ENCODE results near the gene PLXNB1. TPM values are rescaled to one million over a fixed set of nuclear protein-coding genes. Genes with fewer than 3 reads are reported as not detected.
"Not testable (repeated sequence)": the region's sequence is repeated elsewhere in the genome, so short reads cannot be mapped to it uniquely, and the experiment has no call there.

The PLXNB1 gene
- total and polyA plus RNA-seq, 12 donors: 3.4 to 115 (median 13.7) TPM

DNA sequence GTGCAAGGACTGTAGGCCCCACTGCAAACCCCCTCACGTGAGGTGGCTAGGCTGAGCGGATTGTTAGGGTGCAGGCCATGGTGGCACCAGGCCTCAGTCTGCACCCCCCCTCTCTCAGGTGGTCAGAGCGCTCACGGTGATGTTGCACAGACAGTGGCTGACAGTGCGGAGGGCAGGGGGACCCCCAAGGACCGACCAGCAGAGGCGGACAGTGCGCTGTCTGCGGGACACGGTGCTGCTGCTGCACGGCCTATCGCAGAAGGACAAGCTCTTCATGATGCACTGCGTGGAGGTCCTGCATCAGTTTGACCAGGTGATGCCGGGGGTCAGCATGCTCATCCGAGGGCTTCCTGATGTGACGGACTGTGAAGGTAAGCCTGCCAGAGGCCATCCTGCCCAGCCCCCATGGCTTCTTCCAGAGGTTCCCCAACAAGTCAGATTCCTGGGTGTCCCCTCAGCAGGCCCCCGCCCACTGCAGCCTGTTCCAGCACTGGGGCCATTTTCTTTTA is 34.9 kb upstream of the PLXNB1 start:
- peak in 4 of 7 donors; percentile 46 to 73 (median 52) for DNase-seq
- Histone ChIP-seq H3K4me1 (replicated peaks in 1 of 2) (peaks cover 27 to 44% of the 10 kb centered on the region in 2 donors), H3K36me3 (replicated peaks in 1 of 2) (peaks cover 0 to 53% of the 10 kb centered on the region in 2 donors), H3K9me3 (replicated peaks in 1 of 3) (no peaks in the 10 kb centered on the region), H3K27me3 (no peaks in the 10 kb centered on the region), H3K27ac (peak overlapping the region in 4 of 5 donors; percentile 98 to 100 (median 100)), H3K4me3 (no peak overlapping the region)
- intact Hi-C loops (cut with DNase I): loop anchor here (2.0 to 5.0 kb wide), 3 partner anchors 38 to 88 kb away; partner anchors contain the start of gene SHISA5 (in 1 of the 2)
- 89 to 97% (median 94%) methylated on average over 5 to 17 of the region's 17 CpGs for WGBS, 4 donors
- TF ChIP-seq POLR2A (IDR thresholded peaks at IDR 0.05): no peak
- TF ChIP-seq, protein P1, sequence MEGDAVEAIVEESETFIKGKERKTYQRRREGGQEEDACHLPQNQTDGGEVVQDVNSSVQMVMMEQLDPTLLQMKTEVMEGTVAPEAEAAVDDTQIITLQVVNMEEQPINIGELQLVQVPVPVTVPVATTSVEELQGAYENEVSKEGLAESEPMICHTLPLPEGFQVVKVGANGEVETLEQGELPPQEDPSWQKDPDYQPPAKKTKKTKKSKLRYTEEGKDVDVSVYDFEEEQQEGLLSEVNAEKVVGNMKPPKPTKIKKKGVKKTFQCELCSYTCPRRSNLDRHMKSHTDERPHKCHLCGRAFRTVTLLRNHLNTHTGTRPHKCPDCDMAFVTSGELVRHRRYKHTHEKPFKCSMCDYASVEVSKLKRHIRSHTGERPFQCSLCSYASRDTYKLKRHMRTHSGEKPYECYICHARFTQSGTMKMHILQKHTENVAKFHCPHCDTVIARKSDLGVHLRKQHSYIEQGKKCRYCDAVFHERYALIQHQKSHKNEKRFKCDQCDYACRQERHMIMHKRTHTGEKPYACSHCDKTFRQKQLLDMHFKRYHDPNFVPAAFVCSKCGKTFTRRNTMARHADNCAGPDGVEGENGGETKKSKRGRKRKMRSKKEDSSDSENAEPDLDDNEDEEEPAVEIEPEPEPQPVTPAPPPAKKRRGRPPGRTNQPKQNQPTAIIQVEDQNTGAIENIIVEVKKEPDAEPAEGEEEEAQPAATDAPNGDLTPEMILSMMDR (IDR thresholded peaks at IDR 0.05): no peak

DNA sequence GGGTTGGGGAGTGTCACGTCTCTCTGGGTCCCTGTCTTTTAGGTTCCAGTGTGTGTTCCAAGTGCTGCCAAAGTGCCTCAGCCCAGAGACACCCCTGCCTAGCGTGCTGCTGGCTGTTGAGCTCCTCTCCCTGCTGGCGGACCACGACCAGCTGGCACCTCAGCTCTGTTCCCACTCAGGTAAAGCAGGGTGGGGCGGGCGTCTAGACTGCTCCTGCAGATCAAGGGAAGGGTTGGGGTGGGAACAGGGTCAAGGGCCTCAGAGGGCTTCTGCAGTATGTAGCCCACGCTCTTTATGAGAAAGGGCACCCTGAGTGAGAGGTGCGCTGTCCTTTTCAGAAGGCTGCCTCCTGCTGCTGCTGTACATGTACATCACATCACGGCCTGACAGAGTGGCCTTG is 33.8 kb upstream of the PLXNB1 start:
- H3K4me3 ChIP-seq: no peak overlapping the region
- WGBS, 4 donors: 78 to 86% (median 79%) methylated on average over 2 to 9 of the region's 9 CpGs
- TF ChIP-seq POLR2A (IDR thresholded peaks at IDR 0.05): no peak
- TF ChIP-seq, protein P1 (IDR thresholded peaks at IDR 0.05): no peak
- no peaks in the 10 kb centered on the region for H3K27me3 ChIP-seq
- H3K36me3 ChIP-seq (replicated peaks in 1 of 2): peaks cover 0 to 54% of the 10 kb centered on the region in 2 donors
- DNase-seq: peak in 1 of 7 donors; percentile 24
- no peak overlapping the region for H3K27ac ChIP-seq
- no peaks in the 10 kb centered on the region for H3K9me3 ChIP-seq (replicated peaks in 1 of 3)
- H3K4me1 ChIP-seq (replicated peaks in 1 of 2): peaks cover 27 to 33% of the 10 kb centered on the region in 2 donors
- intact Hi-C loops (cut with DNase I): loop anchor here (2.0 to 5.0 kb wide), 2 partner anchors 85 to 89 kb away; no protein-coding TSS in a partner anchor

DNA sequence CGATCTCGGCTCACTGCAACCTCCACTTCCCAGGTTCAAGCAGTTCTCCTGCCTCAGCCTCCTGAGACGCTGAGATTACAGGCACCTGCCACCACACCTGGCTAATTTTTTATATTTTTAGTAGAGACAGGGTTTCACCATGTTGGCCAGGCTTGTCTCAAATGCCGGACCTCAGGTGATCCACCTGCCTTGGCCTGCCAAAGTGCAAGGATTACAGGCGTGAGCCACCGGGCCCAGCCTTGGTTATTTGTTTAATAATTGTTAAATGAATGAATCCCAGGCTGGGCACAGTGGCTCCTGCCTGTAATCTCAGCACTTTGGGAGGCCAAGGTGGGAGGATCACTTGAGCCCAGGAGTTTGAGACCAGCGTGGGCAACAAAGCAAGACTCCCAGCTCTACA is 31.9 kb upstream of the PLXNB1 start:
- not testable (repeated sequence) for DNase-seq; H3K27me3 ChIP-seq; H3K9me3 ChIP-seq (replicated peaks in 1 of 3); H3K4me3 ChIP-seq; H3K27ac ChIP-seq
- peaks cover 0 to 57% of the 10 kb centered on the region in 2 donors for H3K36me3 ChIP-seq (replicated peaks in 1 of 2)
- intact Hi-C loops (cut with DNase I): loop anchor here in 1 of 2 donors (5.0 kb wide), 1 partner anchor 91 kb away; no protein-coding TSS in a partner anchor
- WGBS, 4 donors: 91 to 98% (median 93%) methylated on average over 7 of the region's 7 CpGs
- peaks cover 14 to 15% of the 10 kb centered on the region in 2 donors for H3K4me1 ChIP-seq (replicated peaks in 1 of 2)

DNA sequence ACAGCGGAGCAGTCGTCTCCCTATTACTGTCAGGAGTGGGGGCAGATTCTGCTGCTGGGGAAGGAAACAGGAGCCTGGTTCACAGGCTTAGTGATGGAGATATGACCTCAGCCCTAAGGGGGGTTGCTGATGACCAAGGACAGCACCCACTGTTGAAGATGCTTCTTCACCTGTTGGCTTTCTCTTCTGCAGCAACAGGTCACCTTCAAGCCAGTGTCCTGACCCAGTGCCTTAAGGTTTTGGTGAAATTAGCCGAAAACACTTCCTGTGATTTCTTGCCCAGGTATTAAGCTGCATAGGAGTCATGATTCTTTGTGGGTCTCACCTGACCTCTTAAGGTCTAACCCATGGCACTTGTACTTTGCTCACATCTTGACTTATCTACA is 30.6 kb upstream of the PLXNB1 start:
- Histone ChIP-seq H3K27me3 (no peaks in the 10 kb centered on the region), H3K4me3 (no peak overlapping the region), H3K9me3 (replicated peaks in 1 of 3) (no peaks in the 10 kb centered on the region), H3K4me1 (replicated peaks in 1 of 2) (peaks cover 5 to 8% of the 10 kb centered on the region in 2 donors), H3K27ac (no peak overlapping the region), H3K36me3 (replicated peaks in 1 of 2) (peaks cover 0 to 66% of the 10 kb centered on the region in 2 donors)
- 82 to 97% (median 93%) methylated on average over 3 of the region's 3 CpGs for WGBS, 4 donors
- no peak for DNase-seq
- intact Hi-C loops (cut with DNase I): loop anchor here in 1 of 2 donors (5.0 kb wide), 1 partner anchor 92 kb away; no protein-coding TSS in a partner anchor
- TF ChIP-seq, protein P1 (IDR thresholded peaks at IDR 0.05): no peak
- TF ChIP-seq POLR2A (IDR thresholded peaks at IDR 0.05): no peak
